Spleen (tissue), 7 donors: ENCODE results near the gene TMEM252.

ENCODE experiments used
- POLR2A ChIP-seq, 3 donors: fragments of 450-650 bp; IDR thresholded peaks; one replicate each; pipeline ENCODE4 v1.5.1; 2017; ENCODE audit warnings: antibody characterized with exemption in 3 of 3, mild to moderate bottlenecking in 1 of 3
- TF ChIP-seq, protein P1 (sequence below), 11 experiments: fragments of 200-600 bp in 7 of 11; fragments of 450-650 bp in 4 of 11; sonication (generic) in 4 of 11; IDR thresholded peaks in 8 of 11; conservative IDR thresholded peaks in 3 of 11; 1 replicate in 7 of 11; 2 replicates in 4 of 11; pipeline versions ENCODE4 v1.4.0 to v1.8.0; 2016 to 2021; ENCODE audit warnings: antibody characterized with exemption in 11 of 11, inconsistent platforms in 4 of 11, mild to moderate bottlenecking in 1 of 11
- donor health status: DM: no; HTN: no; CAD: no; lungs with moderate emphysema.
- donor health status: DM: no; HTN: no; CAD: no.
- donor health status: DM: no; HTN: no; CAD: no.

DNA sequence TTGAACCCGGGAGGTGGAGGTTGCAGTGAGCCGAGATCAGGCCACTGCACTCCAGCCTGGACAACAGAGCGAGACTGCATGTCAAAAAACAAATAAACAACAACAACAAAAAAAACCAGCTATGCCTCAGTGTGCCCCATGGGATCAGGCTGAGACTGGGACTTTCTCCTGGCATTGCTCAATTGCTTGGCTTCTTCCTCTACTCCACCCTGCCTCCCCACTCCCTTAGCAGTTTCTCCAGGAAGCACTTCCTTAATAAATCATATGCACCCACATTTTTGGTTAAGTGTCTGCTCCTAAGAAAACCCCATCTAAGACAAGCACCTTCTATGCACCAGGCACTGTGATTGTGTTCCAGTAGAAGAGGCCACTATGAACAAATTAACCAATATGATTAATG lies 41.0 kb upstream of the TMEM252 start:
- TF ChIP-seq, protein P1, sequence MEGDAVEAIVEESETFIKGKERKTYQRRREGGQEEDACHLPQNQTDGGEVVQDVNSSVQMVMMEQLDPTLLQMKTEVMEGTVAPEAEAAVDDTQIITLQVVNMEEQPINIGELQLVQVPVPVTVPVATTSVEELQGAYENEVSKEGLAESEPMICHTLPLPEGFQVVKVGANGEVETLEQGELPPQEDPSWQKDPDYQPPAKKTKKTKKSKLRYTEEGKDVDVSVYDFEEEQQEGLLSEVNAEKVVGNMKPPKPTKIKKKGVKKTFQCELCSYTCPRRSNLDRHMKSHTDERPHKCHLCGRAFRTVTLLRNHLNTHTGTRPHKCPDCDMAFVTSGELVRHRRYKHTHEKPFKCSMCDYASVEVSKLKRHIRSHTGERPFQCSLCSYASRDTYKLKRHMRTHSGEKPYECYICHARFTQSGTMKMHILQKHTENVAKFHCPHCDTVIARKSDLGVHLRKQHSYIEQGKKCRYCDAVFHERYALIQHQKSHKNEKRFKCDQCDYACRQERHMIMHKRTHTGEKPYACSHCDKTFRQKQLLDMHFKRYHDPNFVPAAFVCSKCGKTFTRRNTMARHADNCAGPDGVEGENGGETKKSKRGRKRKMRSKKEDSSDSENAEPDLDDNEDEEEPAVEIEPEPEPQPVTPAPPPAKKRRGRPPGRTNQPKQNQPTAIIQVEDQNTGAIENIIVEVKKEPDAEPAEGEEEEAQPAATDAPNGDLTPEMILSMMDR (IDR thresholded peaks at IDR 0.05 in 8 of 11, conservative IDR thresholded peaks at IDR 0.05 in 3 of 11) = no peak
- no peak for TF ChIP-seq POLR2A (IDR thresholded peaks at IDR 0.05)
